ENCODE results near the gene WASHC3.

- TF ChIP-seq CTCF (conservative IDR thresholded peaks at IDR 0.05; ENCODE audit: low read depth, low read length) = no peak
- TF ChIP-seq EZH2 (IDR thresholded peaks at IDR 0.05; ENCODE audit: borderline replicate concordance, low read depth, low read length, poor library complexity, severe bottlenecking) = no peak
Measured at GRCh38 chr12:102107970-102108369, 46.2 kb upstream of the WASHC3 start.
